ENCODE results near the gene FBXO4.
A peak's percentile ranks its signal among the peaks of the same experiment; 100 is the strongest.

The FBXO4 gene, protein sequence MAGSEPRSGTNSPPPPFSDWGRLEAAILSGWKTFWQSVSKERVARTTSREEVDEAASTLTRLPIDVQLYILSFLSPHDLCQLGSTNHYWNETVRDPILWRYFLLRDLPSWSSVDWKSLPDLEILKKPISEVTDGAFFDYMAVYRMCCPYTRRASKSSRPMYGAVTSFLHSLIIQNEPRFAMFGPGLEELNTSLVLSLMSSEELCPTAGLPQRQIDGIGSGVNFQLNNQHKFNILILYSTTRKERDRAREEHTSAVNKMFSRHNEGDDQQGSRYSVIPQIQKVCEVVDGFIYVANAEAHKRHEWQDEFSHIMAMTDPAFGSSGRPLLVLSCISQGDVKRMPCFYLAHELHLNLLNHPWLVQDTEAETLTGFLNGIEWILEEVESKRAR

DNA sequence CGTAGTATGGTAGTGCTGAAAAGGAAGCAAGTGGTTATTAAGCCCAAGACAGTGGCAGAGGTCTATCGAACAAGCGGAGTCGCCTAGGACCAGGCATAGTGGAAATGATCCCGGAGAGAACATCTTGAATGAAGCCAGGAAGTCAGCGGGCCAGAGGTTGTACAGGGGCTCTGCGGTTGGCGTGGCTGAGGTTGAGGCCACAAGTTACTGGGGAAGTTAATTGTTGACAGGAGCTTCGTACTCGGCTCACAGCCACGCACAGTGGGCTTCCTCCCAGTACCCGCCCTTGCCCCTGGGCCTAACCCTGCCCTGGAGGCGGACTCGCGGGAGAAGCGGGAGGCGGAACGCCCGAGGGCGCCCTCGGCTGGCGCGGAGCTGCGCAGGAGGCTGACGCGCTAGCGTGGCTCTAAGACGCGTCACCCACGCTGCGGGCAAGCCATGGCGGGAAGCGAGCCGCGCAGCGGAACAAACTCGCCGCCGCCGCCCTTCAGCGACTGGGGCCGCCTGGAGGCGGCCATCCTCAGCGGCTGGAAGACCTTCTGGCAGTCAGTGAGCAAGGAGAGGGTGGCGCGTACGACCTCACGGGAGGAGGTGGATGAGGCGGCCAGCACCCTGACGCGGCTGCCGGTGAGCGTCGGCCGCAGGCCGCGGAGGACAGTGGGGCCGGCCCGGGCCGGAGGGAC, at the start of gene FBXO4:
TSS of gene FBXO4 (plus strand) at position 410 of the 683 bp plus-strand sequence. CDS start at position 439, 29 bp downstream.
- DNase-seq, result peak; percentile 89

DNA sequence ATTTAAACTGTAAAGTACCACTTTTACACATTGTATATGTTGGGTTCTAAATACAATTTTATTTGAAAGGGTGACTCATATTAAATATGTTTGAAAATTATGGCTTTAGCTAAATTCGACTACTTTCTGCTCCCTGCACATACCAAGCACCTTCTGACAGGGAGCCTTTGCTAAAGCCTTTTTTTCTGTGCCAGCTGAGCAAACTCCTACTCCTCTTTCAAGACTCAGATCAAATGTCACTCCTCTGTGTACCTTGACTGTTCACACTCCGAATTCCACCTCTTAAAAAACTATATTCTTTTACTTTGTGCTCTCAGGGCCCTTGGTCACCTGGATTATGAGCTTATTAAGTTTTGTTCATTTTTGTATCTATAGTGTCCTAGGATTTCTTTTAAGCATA, 48.4 kb upstream of the FBXO4 start:
- DNase-seq, result peak; percentile 19

DNA sequence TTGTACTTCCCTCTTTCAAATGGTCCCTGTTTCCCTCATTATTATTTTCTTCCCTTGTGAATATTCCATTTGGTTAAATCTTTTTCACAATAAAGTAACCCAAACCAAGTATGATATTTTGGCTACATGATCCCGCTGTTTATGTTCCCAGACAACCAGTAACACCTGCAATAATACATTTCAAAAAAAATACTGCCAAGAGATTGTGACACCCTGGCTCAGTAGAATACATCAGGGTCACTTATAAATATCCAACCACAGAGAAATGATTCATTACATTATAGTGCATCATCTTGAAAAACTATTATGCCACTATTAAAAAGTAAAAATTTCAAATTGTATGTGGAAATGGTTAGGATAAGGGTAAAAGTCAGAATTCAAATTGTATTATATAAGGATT, 47.7 kb upstream of the FBXO4 start:
- DNase-seq, result no peak

DNA sequence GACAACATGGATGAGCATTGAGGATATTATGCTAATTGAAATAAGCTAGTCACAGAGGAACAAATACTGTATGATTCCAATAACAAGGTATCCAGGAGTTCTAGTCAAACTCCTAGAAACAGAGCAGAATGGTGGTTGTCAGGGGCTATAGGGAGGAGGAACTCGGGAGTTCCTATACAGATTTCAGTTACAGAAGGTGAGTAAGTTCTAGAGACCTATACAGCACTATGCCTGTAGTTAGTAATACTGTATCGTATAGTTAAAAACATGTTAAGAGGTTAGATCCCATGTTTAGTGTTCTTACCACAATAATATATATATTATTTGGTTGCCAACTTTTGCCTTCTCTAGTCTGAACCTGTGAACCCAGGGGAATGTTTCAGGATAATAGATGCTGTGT, 46.9 kb upstream of the FBXO4 start:
- DNase-seq, result no peak

DNA sequence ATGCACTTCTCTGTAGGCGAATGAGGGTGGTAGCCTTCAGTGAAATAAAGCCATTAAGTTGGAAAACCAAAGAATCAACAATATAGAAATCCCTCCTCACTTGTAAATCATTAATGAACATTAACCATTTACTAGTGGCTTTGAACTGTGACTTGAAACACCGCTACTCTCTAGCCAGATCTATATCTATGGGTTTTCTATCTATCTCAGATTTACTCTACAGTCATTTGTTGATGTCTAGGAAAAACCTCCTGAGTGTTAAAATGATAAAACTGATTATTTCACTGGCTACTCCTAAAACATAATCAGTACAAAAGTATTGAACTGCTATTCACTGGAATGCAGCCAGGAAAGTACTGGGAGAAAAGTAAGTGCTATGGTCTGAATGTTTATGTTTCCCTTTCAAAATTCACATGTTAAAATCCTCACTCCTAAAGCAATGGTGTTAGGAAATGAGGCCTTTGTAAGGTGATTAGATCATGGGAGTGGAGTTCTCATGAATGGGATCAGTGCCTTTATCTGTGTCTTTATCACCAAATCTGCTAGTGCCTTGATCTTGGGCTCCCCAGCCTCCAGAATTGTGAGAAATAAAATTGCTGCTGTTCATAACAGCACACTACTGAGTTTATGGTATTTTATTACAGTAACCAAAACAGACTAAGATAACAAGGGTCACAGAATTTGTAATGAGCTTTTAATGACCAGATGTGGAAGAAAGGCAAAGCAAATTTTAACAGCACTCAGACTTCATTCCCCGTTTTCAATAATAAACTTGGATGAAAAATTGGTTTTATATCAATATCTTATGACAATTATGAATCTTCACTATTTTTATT, 46.2 kb upstream of the FBXO4 start:
- DNase-seq, result no peak

DNA sequence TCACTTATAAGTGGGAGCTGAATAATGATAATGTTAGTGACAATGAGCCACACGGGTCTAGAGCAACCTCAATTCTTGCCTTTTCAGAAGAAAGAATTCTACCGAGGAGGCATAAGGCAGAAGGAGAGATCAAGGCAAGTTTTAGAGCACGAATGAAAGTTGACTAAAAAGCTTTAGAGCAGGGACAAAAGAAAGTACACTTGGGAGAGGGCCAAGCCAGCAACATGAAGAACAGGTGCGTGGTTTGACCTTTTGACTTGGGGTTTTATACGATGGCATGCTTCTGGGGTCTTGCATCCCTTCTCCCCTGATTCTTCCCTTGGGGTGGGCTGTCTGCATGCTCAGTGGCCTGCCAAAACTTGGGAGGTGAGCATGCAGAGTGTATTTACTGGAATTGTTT, 42.3 kb upstream of the FBXO4 start:
- no peak for DNase-seq

DNA sequence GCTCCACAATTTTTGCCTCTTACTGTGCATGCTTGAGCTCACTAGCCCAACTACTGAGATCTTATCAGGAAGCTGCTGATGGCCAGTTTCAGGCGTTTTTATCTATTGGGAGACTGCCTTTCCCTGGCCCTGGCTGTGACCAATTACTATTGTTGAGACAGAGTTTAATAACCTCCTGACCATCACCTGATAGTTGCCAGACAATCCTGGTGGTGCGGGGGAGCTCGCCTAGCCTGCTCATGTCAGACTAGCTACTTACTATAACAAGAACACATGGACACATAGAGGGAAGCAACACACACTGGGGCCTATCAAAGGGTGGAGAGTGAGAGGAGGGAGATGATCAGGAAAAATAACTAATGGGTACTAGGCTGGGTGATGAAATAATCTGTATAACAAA, 41.8 kb upstream of the FBXO4 start:
- no peak for DNase-seq

DNA sequence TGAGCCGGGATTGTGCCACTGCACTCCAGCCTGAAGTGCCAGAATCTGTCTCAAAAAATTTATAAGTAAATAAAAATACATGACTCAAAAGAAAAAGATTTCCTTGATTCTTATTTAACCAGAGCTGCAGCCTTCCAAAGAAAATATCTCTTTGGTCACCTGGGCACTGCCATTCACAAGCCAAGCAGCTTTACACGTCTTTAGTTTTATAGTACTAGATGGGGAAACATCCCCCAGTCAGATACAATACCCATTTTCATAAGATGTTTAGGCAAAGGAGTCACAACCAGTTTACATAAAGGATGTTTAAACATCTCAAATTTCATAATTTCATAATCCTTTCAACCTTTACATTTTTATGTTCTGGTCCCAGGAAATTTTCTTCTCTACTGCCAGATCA, 41.1 kb upstream of the FBXO4 start:
- DNase-seq, result no peak

DNA sequence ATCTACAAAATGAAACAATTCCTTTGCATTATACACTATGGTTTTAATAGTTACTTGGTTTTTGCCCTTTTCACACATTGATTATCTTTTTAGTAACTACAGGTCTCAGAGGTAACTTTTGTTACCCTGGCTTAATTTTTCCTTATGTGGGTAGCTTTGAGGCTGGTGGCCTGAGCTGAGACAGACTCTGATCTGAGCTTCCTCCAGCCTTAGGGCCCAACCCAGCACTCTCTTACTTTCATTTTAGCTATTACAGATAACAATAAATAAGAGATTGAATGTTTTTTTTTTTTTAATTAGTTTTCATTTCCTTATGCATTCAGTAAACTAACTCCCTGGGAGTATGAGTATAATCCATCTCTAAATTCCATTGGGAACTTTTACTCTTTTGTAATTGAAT, 39.8 kb upstream of the FBXO4 start:
- no peak for DNase-seq

DNA sequence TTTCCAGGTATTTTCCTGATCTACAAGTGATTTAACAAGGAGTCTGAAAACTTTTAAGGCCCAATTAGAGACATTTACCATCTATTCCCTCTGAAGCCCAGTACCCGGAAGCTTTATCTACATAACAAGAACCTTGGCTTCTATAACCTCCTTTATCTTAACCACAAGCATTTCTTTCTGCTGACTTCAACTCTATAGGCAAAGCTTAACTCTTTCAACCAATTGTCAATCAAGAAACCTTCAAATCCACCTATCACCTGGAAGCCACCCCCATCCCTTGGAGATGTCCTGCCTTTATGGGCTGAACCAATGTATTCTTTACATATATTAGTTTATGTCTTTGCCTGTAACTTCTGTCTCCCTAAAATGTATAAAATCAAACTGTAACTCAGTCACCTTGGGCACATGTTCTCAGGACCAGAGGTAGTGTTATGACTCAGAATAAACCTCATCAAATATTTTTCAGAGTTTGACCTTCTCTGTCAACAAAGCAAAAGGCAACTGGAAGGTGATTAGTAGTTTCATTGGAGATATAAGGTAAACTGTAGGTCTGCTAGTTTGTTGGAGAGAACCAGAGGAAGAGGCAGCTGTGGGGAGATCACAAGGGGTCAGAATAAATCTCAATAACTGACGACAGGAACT, 33.9 kb upstream of the FBXO4 start:
- DNase-seq, result no peak

DNA sequence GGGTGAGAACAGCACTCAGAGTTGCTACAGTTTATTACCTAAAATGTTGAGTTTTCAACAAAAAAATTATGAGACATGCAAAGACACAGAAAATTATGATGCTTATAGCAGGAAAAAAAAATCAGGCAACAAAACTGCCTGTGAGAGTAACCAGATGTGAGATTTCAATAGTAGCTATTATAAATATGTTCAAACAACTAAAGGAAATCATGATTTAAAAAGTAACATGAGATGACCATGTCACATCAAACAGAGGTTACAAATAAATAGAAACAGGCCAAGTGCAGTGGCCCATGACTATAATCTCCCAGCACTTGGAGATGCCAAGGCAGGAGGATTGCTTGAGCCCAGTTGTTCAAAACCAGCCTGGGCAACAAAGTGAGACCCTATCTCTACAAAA, 33.0 kb upstream of the FBXO4 start:
- DNase-seq, result no peak

DNA sequence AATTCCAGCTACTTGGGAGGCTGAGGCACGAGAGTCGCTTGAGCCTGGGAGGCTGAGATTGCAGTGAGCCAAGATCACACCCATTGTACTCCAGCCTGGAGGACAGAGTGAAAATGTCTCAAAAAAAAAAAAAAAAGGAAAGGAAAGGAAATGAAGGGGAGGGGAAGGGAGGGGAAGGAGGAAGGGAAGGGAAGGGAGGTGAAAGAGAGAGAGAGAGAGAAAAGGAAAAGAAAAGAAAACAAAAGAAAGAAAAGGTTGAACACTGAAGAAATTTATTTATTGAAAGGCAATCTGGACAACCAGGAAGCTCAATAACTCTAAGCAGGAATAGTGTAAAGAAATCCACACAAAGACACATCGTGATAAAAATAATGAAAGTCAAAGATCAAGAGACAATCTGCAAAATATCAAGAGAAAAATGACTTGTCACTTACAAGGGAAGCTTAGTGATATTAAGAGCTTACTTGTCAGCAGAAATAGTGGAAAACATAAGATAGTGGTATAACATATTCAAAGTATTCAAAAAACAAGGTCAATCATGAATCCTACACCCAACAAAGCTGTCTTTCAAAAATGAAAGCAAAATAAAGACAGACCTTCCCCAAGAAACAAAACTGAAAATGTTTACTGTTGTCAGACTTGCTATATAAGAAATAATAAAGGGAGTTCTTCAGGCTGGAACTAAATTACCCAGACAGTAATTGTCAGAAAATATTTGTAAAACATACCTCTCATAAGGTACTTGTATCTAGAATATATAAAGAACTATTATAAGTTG, 31.8 kb upstream of the FBXO4 start:
- DNase-seq, result no peak

DNA sequence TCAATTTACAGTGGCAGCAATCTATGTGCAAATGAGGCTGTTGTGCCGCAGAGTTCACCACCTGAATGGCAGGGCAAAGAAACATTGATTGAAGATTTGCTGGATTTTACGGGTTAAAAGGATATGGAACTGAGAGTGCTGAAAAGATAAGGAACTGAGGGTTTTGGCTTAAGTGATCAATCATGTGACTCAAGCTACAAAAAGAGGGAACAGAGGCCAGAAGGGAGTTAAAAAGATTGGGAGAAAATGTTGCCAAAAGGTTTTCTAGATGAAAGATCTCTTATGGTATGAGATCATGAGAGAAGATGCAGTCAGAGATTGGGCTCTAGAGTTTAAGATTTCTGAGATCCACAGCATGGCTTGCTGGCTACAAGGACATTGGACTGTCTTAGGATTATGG, 28.9 kb upstream of the FBXO4 start:
- DNase-seq, result no peak

DNA sequence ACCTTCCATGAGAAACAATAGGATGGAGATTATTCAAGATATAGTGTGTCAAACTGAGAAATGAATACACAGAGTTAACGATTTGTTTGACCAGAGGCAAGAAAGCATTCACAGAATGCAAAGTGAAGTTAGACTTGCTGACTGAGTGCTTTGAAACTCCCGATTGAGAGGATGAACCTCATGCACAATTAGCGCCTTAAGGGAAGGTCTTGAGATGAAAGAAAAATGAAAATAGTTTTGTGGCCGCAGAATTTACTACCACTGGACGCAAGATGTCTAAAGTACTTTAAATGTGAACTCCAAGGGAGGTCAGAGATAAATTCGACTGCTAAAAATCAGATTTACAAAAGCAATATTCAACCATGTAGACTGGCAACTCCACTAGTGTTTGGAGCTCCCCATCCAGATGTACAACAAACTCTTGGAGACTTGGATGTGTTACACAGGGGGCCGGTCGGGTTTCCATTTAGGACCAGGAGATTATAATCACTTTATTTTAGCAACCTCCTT, 21.6 kb upstream of the FBXO4 start:
- DNase-seq, result no peak

DNA sequence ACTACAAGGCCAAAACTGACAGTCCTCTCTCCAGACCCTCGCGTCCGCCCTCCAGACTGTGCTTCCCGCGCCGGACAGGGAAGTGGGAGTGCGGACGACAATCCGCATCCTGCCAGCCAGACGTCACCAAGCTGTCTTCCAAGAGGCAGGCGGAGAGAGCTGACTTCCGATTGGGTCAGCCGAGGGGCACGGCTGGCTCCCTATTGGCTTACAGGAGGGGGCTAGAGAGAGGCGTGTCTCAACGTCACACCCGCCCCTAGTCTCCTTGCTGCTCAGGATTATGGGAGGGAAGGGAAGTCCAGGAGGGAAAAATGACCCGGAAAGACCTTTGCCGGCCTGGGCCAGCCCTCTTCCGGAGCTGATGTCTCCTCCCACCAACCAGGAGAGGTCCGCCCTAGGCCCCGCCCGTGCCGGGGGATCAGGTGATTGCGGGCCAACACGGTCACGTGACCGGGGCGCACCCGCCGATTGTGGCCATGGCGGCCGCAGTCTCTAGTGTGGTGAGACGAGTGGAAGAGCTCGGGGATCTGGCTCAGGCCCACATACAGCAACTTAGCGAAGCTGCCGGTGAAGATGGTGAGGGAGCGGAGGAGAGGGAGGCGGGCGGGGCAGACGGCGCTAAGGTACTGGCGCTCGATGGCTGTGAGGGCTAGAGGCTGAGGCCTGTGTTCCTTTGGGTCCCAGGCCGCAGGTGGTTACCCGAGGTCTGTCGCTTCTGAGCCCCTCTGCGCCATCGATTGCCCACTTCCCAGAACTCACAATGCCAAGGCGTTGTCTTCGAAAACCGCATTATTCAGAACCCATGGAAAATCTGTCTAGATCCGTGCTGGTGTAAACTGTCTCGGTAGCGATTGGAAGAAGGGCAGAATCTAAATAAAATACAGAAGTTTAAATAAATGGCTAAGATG, 20.9 kb upstream of the FBXO4 start, which contains the start of gene RIMOC1:
TSS of gene RIMOC1 (plus strand) at position 453 of the 908 bp plus-strand sequence. CDS start at position 477, 24 bp downstream.
- DNase-seq, result peak; percentile 100

DNA sequence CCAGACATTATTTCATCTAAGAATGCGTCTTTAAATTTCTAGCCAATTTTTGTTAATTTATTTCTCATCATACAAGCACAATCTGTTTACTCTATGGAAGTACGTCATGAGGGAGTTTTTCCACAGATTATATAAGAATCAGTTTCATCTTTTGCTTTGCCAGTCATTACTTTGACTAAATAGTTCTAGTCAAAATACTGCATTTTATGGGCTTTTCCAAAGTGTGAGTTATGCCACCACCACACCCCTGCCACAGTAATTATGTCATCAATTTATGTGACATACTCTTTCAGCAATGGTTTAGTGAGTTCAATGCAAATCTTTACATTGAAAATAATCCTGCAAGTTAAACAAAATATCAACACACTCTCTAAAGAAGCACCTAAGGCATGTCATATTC, 18.9 kb upstream of the FBXO4 start:
- no peak for DNase-seq

DNA sequence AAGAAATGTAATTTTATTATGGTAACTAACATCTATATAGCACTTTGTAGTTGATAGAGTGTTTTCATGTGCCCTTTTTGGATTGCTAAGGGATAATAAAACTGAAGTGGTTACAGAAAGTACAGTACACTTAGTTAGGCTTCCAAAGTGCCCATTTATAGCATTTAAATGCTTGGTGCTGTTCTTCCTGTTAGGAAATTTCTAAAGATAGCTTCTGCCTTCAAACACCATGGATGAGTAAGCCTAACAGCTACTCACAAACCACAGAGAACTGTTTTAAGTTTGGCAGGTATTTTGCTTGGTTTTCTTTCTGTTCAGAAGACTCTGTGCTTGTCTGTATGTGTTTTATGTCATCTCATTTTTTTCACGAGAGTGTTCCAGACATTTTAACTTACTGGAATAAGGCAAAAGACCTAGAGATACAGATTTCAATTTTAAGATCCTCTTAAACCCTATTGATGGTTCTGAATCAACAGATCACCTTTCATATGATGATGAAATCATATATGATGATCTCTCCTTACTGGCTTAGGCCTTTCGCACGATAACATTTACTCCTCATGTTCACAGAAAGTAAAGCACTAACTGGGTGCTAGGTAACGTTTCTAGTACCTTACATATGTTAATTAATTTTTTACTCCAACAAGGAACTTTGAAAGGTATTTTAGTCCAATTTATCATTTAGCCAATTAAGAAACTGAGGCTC, 16.6 kb upstream of the FBXO4 start:
- DNase-seq, result no peak

DNA sequence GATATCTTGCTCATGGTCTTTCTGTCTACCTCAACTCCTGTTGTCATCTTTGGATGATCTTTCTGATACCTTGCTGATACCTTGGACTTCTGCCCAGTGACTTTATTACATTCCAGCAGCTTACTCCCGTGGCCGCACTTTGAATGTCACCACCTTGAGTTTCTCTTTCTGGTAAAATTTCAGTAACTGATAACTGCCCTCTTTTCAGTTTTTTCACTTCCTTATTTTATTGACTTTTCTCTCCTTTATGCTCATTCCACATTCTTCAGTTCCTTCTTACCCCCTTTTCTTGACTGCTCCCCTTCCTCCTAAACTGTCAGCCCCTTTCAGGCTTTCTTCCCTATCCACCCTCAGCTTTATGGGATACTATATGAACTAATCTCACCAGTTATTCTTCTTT, 7.0 kb upstream of the FBXO4 start:
- no peak for DNase-seq

DNA sequence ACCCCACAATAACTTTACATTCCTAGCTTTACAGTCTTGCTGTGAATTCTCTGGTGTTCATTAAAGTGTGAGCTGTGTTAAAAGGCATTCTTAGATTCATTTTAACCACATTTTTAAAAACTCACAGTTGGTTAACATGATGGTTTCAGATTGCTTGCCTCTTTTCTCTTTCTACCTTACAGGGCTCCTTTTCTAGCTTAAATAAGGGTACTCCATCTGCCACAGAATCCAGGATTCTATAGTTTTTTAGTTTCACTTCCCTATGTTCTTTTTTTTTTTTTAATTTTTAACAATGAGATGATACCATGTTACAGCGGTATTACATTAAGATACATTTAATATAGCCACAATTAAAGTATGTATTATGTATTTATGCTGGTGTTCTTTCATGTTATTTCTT, 3.9 kb upstream of the FBXO4 start:
- DNase-seq, result no peak

DNA sequence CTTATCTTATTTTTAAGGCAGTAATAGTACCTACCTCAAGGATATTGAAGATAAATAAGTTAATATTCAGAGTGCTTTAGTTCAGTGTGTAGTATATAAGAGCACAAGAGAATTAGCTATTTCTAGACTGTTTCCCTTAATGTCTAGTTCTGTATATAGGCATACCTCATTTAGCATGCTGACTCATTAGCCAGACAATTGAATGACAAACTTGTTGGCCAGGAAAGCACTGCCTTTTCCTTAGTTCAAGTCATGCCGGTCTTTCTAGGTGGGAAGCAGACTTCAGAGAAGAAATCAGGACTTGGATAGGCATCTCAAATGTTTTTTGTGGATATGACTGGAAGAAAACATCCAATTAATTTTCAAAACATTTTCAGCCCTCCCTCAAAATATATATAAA, 3.2 kb upstream of the FBXO4 start:
- DNase-seq, result no peak
